ENCODE data around the gene ITPR3.

- TF ChIP-seq, protein P1, sequence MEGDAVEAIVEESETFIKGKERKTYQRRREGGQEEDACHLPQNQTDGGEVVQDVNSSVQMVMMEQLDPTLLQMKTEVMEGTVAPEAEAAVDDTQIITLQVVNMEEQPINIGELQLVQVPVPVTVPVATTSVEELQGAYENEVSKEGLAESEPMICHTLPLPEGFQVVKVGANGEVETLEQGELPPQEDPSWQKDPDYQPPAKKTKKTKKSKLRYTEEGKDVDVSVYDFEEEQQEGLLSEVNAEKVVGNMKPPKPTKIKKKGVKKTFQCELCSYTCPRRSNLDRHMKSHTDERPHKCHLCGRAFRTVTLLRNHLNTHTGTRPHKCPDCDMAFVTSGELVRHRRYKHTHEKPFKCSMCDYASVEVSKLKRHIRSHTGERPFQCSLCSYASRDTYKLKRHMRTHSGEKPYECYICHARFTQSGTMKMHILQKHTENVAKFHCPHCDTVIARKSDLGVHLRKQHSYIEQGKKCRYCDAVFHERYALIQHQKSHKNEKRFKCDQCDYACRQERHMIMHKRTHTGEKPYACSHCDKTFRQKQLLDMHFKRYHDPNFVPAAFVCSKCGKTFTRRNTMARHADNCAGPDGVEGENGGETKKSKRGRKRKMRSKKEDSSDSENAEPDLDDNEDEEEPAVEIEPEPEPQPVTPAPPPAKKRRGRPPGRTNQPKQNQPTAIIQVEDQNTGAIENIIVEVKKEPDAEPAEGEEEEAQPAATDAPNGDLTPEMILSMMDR (IDR thresholded peaks at IDR 0.05), result no peak
- no peak for TF ChIP-seq POLR2AphosphoS5 (IDR thresholded peaks at IDR 0.05)
Observed at GRCh38 chr6:33695451-33695887, 74.3 kb downstream of the ITPR3 start.

All from prostate gland (tissue), 2 donors.